Measurements from ENCODE around the gene FCHSD2.

Gene FCHSD2

GRCh38 chr11:73142128-73142377, at the start of gene FCHSD2:
Gene FCHSD2 (minus strand): TSS chr11:73142318. CDS start chr11:73141877, 441 bp downstream.
- no peak for FAIRE-seq
- no peak for DNase-seq (ENCODE audit: insufficient read length, low spot score)

GRCh38 chr11:73191151-73191550, 49.0 kb upstream of the FCHSD2 start:
- FAIRE-seq (no peak), DNase-seq (ENCODE audit: insufficient read length, low spot score) (no peak)
- no peak for TF ChIP-seq CTCF (IDR thresholded peaks at IDR 0.05; ENCODE audit: insufficient read depth, missing control alignments)

More at GRCh38 chr11:73142128-73142377, at the start of gene FCHSD2:
- no peak for TF ChIP-seq CTCF (IDR thresholded peaks at IDR 0.05; ENCODE audit: insufficient read depth, missing control alignments)

- DNase-seq (ENCODE audit: insufficient read length, low spot score) (no peak), FAIRE-seq (no peak)
Observed at GRCh38 chr11:73190557-73190885, 48.4 kb upstream of the FCHSD2 start.

GRCh38 chr11:73189723-73190556, 47.8 kb upstream of the FCHSD2 start:
- DNase-seq (ENCODE audit: insufficient read length, low spot score) (no peak), FAIRE-seq (no peak)
- TF ChIP-seq CTCF (IDR thresholded peaks at IDR 0.05; ENCODE audit: insufficient read depth, missing control alignments): no peak

More at GRCh38 chr11:73190557-73190885, 48.4 kb upstream of the FCHSD2 start:
- TF ChIP-seq CTCF (IDR thresholded peaks at IDR 0.05; ENCODE audit: insufficient read depth, missing control alignments): no peak

- DNase-seq (ENCODE audit: insufficient read length, low spot score): no peak
- FAIRE-seq: no peak
- TF ChIP-seq CTCF (IDR thresholded peaks at IDR 0.05; ENCODE audit: insufficient read depth, missing control alignments): no peak
Observed at GRCh38 chr11:73189315-73189714, 47.2 kb upstream of the FCHSD2 start.

- DNase-seq (ENCODE audit: insufficient read length, low spot score): no peak
- FAIRE-seq: no peak
- no peak for TF ChIP-seq CTCF (IDR thresholded peaks at IDR 0.05; ENCODE audit: insufficient read depth, missing control alignments)
Observed at GRCh38 chr11:73188301-73188700, 46.2 kb upstream of the FCHSD2 start.

- FAIRE-seq: no peak
- no peak for TF ChIP-seq CTCF (IDR thresholded peaks at IDR 0.05; ENCODE audit: insufficient read depth, missing control alignments)
Observed at GRCh38 chr11:73187854-73188253, 45.7 kb upstream of the FCHSD2 start.

More at GRCh38 chr11:73187854-73188253, 45.7 kb upstream of the FCHSD2 start:
- DNase-seq (ENCODE audit: insufficient read length, low spot score): no peak
